ENCODE data around the gene NT5DC1.

- no peak for TF ChIP-seq POLR2A (IDR thresholded peaks at IDR 0.05)
- no peak for TF ChIP-seq CTCF (IDR thresholded peaks at IDR 0.05)
These were observed 4.6 kb downstream of the NT5DC1 start for GRCh38 chr6:116105247-116105646.

Measured in body of pancreas (tissue), 4 donors.